Measurements from ENCODE around the gene LSP1.
"Not testable (repeated sequence)": the region's sequence is repeated elsewhere in the genome, so short reads cannot be mapped to it uniquely, and the experiment has no call there.

The LSP1 gene

DNA sequence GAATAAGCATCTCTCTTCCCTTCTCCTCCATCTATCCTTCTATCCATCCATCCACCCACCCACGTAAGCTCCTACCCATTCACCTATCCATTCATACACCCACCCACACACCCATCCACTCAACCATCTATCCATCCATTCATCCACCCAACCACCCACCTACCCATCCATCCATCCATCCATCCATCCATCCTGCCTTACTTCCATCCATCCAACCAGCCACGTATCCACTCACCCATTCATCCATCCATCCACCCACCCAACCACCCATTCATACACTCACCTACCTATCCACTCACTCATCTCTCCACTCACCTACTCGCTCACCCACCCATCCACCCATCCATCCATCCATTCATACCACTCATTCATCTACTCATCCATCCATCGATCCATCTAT is 79.8 kb downstream of the LSP1 start:
- no peak for DNase-seq

- no peak for DNase-seq
Observed at GRCh38 chr11:1933416-1934334, 80.8 kb downstream of the LSP1 start.

- DNase-seq, result no peak
Observed at GRCh38 chr11:1934335-1935155, 81.7 kb downstream of the LSP1 start.

- no peak for DNase-seq
Observed at GRCh38 chr11:1935156-1936071, 82.5 kb downstream of the LSP1 start.

- no peak for DNase-seq
Observed at GRCh38 chr11:1936072-1936780, 83.3 kb downstream of the LSP1 start.

DNA sequence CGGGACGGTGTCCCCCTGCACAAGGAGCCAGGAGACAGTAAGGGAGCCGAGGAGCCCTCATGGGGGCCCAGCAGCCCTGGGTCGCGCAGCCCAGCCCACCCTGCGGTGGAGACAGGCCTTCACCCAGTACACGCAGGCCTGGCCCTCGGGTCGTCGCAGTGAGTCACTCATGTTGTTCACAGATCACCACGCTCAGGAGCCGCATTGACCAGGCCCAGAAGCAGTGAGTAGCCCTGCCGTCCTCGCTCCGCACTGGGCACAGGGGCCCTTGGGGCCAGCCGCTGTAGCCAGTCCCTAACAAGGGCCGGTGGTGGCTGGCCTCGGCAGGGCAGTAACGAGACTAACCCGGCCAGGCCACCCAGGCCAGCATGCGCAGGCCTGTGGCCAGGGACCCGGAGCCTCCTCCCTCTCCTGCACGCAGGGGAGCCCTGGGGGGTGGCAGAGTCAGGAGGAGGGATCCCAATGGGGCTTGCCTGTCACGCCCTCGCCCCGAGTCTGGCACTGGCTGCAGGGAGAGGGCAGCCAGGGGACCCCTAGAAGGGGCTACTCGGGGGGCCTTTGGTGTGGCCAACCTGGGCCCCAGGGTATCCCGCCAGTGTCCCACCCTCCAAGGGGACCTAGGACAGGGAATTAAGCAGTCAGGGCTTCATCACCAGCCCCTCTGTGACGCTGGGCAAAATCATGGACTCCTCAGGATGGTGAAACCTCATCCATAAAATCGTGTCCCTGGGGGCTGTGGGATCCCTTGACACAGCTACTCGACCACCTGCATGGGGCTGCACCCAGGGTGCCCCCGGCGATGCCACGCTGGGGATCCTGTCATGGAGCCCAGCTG is 84.1 kb downstream of the LSP1 start:
- DNase-seq, result no peak

- no peak for DNase-seq
Observed at GRCh38 chr11:1937616-1938342, 84.9 kb downstream of the LSP1 start.

- DNase-seq, result no peak
Observed at GRCh38 chr11:1938343-1939005, 85.6 kb downstream of the LSP1 start.

DNA sequence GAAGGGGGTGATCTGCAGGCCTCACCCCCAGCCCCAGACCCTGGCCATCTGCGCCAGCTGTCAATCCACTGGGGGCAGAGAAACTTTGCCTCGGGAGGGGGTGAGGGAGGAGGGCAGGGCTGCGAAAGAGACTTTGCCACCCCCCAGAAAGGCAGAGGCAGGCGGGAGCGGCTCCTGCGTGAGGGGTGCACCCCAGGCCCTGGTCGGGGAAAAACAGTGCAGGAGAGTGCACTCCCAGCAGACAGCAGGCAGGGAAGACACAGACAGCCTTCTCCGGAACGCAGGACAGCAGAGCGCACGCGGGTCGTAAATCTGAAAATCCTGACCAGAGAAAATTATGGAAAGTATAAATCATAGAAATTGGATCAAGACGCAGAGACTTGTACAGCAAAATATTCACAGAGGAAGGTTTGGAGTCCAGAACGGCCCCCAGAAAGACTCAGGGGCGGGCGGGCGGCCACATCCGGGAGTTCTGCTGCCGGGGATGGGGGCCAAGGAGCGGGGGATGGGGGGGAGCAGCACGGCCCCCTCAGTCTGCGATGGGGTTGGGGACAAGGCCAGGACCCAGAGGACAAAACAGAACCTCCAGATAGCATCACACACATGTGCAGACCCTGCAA is 86.2 kb downstream of the LSP1 start:
- no peak for DNase-seq

DNA sequence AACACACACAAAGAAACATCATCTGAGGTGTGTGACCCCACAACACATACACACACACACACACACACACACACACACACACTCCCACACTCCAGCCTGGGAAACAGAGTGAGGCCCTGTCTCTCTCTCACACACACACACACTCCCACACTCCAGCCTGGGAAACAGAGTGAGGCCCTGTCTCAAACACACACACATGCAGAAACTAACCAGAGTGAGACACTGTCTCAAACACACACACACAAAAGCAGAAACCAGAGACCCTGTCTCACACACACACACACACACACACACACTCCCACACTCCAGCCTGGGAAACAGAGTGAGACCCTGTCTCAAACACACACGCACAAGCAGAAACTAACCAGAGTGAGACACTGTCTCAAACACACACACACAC is 86.9 kb downstream of the LSP1 start:
- DNase-seq, result not testable (repeated sequence)
